Stimulated activated CD4-positive, alpha-beta T cell treated with anti-CD3 and anti-CD28 coated beads, Interleukin-12 subunit alpha, Interleukin-12 subunit beta, amount 100 ng/mL, for 24 hours (primary cell): ENCODE measurements around the gene AFG1L.
"Not testable (repeated sequence)": the region's sequence is repeated elsewhere in the genome, so short reads cannot be mapped to it uniquely, and the experiment has no call there.

Source experiments
- DNase-seq, 2 experiments: peaks; one replicate each; pipeline ENCODE4 v3.0.0-alpha.2; 2020; ENCODE audit warnings: low read depth in 2 of 2

The AFG1L gene

GRCh38 chr6:108518714-108519576 is 224.1 kb downstream of the AFG1L start:
- DNase-seq: no peak

DNA sequence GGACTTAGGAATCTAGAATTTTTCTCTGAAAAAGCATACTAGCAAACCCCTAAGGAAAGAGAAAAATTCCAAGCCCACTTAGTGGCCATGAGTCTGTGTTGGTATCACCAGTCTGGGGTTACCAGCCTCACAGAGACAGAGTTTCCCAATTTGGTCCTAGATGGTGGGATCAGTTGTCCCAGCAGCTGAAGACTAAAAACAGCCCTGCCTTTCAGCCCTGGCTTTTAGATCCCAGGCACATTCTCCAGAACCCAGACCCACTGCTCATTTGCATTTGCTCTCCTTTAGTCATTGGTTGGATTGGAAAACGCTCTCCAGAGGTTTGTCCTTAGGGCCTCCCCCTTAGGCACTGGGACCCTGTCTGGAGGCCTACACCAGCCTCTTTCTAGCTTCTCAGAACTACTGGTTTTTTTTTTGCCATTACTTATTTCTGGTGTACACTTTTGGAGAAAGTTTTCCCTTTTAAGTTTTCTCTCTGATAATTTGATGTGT is 226.8 kb downstream of the AFG1L start:
- DNase-seq: no peak

GRCh38 chr6:108523697-108524096 is 228.8 kb downstream of the AFG1L start:
- no peak for DNase-seq

GRCh38 chr6:108524528-108525248 is 229.8 kb downstream of the AFG1L start:
- no peak for DNase-seq

- no peak for DNase-seq
Measured at GRCh38 chr6:108526739-108527174, 231.9 kb downstream of the AFG1L start.

DNA sequence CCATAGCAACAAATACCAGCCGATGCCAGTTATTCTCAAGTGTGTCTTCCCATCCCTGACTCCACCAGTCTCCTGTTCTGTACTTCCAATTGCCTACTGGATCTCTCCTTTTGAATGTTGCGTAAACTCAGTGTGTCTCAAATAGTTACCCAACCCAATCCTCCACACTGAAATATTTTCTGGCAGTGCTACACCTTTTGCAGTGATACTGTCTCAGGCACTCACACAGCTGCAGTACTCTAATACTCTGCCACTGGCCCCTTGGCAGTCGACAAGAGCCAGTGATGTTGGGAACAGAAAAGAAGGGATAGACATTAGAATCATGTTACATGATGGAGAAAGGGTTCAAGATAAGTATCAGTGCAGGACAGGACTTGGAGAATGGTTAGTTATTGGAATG is 234.0 kb downstream of the AFG1L start:
- no peak for DNase-seq

DNA sequence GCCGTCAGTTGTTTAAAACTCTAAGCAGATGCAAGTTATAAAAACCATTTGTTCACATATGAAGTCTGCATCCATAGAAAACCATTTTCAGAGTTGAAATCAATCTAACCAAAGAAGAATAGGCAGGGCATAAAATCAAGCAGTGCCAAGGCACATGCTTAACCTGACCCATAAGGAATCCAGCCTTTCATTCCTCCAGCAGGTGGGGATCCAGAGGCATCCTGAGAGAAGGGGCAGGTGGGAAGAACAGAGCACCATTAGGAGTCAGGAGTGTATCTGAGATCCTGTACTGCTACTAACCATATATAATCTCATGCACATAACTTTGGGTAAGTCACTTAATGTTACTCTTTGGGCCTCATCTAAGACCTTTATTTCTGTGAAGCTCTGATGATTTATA is 236.5 kb downstream of the AFG1L start:
- DNase-seq: no peak

GRCh38 chr6:108535114-108535742 is 240.4 kb downstream of the AFG1L start:
- DNase-seq: no peak

- DNase-seq: not testable (repeated sequence)
Measured at GRCh38 chr6:108535920-108536535, 241.2 kb downstream of the AFG1L start.

GRCh38 chr6:108541843-108542759 is 247.2 kb downstream of the AFG1L start:
- peak in 1 of 2 experiments; percentile 46 for DNase-seq

- no peak for DNase-seq
Measured at GRCh38 chr6:108543175-108543940, 248.5 kb downstream of the AFG1L start.

GRCh38 chr6:108544606-108545005 is 249.8 kb downstream of the AFG1L start:
- no peak for DNase-seq

DNA sequence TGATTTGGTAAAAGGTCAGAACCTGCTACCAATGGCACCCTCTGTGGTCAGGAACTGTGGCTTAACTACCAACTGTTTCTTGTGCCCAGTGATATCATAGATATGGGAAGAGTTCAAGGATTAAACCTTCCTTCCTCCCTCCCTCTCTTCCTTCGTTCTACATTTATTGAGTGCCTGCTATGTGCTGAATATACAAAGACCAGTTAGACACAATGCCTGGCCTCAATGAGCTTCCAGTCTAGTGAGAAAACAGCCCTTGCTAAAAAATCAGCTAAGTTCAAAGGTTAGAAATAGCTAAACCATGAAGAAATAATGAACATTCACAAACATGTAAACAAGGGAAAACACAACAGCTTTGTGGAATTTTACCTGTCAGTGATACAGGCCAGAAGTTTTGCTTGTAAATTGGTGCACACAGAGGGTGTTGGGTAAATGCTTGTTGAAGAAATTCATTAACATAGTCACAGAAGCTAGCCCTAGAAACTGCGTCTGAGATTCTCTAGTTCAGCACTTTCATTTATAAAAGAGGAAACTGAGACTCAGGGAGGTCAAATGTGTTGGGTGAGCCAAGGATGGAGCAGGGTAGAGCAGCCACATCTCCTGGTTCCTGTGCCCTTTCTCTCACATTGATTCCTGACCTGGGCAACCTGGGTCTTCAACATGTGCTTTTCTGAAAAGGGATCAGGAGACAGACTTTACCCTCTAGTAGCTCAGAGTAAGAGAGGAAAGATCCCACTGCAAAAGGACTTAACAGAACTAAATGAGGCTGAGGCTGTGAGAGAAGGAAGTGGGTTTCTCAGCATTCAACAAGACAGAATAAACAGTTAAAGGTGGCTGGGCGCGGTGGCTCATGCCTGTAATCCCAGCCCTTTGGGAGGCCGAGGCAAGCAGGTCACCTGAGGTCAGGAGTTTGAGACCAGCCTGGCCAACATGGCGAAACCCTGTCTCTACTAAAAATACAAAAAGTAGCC is 251.5 kb downstream of the AFG1L start:
- DNase-seq: no peak

GRCh38 chr6:108549241-108549640 is 254.4 kb downstream of the AFG1L start:
- no peak for DNase-seq

DNA sequence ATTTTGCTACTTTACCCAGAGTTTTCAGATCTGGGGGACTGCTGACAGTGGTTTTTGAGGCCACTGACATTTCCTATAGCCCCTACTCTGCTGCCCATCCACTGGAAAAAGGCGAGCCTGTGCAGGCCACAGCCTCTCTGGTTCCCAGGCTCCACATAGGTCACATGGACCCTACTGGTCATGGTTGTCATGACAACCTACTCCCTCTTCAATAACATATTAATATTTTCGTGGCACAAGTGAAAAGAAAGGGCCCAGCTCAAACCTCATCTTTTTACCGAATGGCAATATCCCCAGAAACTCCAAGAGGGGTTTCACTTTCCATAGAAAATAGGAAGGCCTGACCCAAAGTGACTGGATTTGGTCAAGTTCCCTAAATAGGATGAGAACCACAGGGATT is 254.9 kb downstream of the AFG1L start:
- DNase-seq: no peak

DNA sequence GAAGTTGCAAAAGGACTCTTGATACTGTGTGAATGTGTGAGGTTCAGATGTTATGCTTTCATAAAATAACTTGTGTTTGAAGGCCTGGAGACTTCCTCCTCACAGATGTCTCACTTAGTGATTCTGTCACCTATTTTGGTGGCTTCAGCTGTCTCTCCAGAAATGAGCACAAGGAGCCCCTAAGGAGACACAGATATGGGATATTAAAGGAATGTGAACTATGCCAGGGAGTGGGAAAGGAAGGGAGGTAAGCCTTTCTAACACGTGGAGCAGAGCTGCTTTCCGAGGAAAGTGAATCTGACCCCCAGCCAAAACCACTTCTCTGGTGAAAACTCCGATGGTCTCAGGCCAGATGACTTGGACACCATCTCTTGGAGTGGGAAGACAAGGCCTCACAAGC is 255.4 kb downstream of the AFG1L start:
- DNase-seq: no peak

DNA sequence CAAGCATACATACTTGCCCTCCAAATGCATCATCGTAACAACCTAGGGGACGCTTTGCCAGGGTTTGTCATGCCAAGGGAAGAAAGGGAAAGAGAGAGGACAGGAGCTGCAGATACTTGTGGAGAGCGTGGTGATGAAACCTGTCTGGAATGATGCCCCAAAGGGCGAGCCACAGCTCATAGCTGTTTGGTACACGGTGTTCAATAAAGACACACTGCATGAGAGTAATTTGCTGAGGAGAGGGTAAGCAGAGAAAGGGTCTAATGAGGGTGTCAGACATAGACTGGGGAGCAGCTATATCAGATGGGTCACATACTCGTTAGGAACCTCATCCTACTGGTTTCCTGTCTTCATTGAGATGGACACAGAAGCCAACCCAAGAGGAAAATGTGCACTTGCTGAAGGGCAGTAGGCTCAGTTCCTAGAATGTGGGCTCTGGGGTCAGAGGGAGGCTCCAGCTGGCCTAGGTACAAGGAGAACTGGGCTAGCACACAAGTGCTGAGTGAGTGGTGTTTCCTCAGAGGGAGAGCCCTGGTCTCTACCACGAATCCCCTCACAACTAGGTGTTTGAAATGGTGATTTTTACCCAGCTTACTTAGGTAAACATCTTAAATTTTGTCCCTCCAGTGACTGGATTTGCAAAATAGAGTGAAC is 260.7 kb downstream of the AFG1L start:
- DNase-seq: no peak

GRCh38 chr6:108556250-108556649 is 261.4 kb downstream of the AFG1L start:
- no peak for DNase-seq
